Activated T-cell treated with anti-CD3 and anti-CD28 coated beads, Interleukin-2, amount 50 U/mL, for 72 hours (primary cell): ENCODE measurements around the gene CDK8. TPM values are rescaled to one million over a fixed set of nuclear protein-coding genes. Genes with fewer than 3 reads are reported as not detected.
"Not testable (repeated sequence)": the region's sequence is repeated elsewhere in the genome, so short reads cannot be mapped to it uniquely, and the experiment has no call there.

Source experiments
- ATAC-seq, 2 donors: fragments of 150-1000 bp; cut with Tn5 transposase; replicated peaks in 1 of 2; 2 replicates each; pipeline ENCODE4 v1.10.0; 2021; ENCODE audit warnings: moderate library complexity in 2 of 2, mild to moderate bottlenecking in 1 of 2
- DNase-seq, 2 donors: peaks; one replicate each; pipeline ENCODE4 v3.0.0; 2021 to 2022; ENCODE audit warnings: mixed read lengths in 1 of 2
- H3K27ac Mint-ChIP-seq: one replicate; pipeline ENCODE4 v1.8.0; 2022; ENCODE audit warnings: mild to moderate bottlenecking, moderate library complexity, mixed read lengths
- H3K27me3 Mint-ChIP-seq: one replicate; pipeline ENCODE4 v1.8.0; 2022; ENCODE audit warnings: low read depth, mixed read lengths
- H3K36me3 Mint-ChIP-seq, 2 donors: one replicate each; pipeline ENCODE4 v1.8.0; 2022; ENCODE audit warnings: mixed read lengths in 2 of 2, mild to moderate bottlenecking in 1 of 2; ENCODE audit not compliant: insufficient read depth in 2 of 2
- H3K4me1 Mint-ChIP-seq: one replicate; pipeline ENCODE4 v1.8.0; 2022; ENCODE audit warnings: low read depth, mixed read lengths
- H3K4me3 Mint-ChIP-seq, 2 donors: one replicate each; pipeline ENCODE4 v1.8.0; 2022; ENCODE audit warnings: mild to moderate bottlenecking in 2 of 2, mixed read lengths in 2 of 2, moderate library complexity in 2 of 2
- H3K9me3 Mint-ChIP-seq, 2 donors: one replicate each; pipeline ENCODE4 v1.8.0; 2022; ENCODE audit warnings: mixed read lengths in 2 of 2
- total RNA-seq, 2 donors: library from RNA; stranded (reverse); gene quantifications; one replicate each; pipeline ENCODE4 v1.2.3, GENCODE V29; 2022

CDK8 gene
- total RNA-seq, 2 donors from 2014 or later: 21.3 to 25.1 TPM

- Mint-ChIP-seq H3K27ac (no peak overlapping the region), H3K36me3 (peaks cover 3 to 8% of the 10 kb centered on the region in 2 donors), H3K27me3 (no peaks in the 10 kb centered on the region), H3K9me3 (peaks cover 1 to 3% of the 10 kb centered on the region in 2 donors), H3K4me3 (no peak overlapping the region), H3K4me1 (peaks cover 35% of the 10 kb centered on the region)
- no peak for DNase-seq
- no peak for ATAC-seq
Measured at GRCh38 chr13:26259634-26260033, 5.7 kb downstream of the CDK8 start.

DNA sequence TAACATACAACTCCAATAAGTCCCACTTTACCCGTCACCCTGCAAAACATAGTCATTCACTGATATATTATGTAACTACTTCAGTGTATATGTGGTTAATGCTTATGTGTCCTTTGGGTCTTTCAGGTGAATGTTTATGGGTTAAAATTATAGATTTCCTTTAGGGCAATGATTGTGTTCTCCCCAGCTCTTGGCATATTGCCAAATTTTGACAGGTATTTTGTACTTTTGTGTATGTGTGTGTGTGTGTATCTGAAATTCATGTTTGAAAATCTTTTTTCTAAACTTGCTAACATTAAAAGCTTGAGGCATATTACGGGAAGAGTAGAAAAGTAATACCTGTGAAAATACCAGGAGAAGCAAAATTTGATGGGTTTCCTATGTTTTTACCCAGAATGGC lies 8.2 kb downstream of the CDK8 start:
- H3K36me3 Mint-ChIP-seq: peaks cover 3 to 5% of the 10 kb centered on the region in 2 donors
- H3K27ac Mint-ChIP-seq: no peak overlapping the region
- DNase-seq (no peak), ATAC-seq (no peak)
- peaks cover 1 to 4% of the 10 kb centered on the region in 2 donors for H3K9me3 Mint-ChIP-seq
- no peak overlapping the region for H3K4me3 Mint-ChIP-seq
- H3K27me3 Mint-ChIP-seq: no peaks in the 10 kb centered on the region
- peaks cover 28% of the 10 kb centered on the region for H3K4me1 Mint-ChIP-seq

DNA sequence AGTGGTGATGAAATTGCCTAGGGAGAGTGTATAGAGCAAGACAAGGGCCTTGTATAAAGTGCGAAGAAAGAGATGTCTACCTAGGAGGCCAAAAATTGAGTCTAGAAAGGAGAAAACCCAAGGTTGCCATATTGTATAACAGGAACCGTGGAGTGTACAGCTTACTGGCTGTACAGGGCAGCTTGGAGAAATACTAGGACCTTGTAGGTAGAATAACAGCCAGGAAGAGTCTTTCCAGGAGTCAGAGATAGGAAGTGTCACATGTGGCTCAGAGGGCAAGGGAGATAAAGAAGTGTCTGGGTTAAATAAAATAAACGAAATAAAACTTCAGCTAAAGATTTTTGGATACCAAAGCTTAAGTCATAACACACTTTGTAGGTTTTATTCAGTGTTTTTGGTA lies 12.4 kb downstream of the CDK8 start:
- H3K27me3 Mint-ChIP-seq: no peaks in the 10 kb centered on the region
- peaks cover 33% of the 10 kb centered on the region for H3K4me1 Mint-ChIP-seq
- no peak for DNase-seq
- H3K4me3 Mint-ChIP-seq: no peak overlapping the region
- no peak for ATAC-seq
- peaks cover 3 to 5% of the 10 kb centered on the region in 2 donors for H3K36me3 Mint-ChIP-seq
- no peak overlapping the region for H3K27ac Mint-ChIP-seq
- H3K9me3 Mint-ChIP-seq: peaks cover 1 to 4% of the 10 kb centered on the region in 2 donors

DNA sequence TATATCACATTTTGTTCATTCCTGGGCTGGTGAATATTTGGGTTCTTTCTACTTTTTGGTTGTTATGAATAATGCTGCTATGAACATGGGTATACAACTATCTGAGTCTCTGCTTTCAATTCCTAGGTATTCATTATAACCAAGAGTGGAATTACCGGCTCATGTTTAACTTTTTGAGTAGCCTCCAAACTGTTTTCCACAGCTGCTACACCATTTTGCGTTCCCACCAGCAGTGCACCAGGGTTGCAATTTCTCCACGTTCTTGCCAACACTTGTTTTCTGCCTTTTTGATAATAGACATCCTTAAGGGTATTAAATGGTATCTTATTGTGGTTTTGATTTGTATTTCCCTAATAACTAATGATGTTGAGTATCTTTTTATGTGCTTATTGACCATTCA lies 16.8 kb downstream of the CDK8 start:
- peaks cover 26% of the 10 kb centered on the region for H3K4me1 Mint-ChIP-seq
- H3K27me3 Mint-ChIP-seq: no peaks in the 10 kb centered on the region
- no peaks in the 10 kb centered on the region for H3K36me3 Mint-ChIP-seq
- no peaks in the 10 kb centered on the region for H3K9me3 Mint-ChIP-seq
- DNase-seq: no peak
- no peak overlapping the region for H3K4me3 Mint-ChIP-seq
- no peak overlapping the region for H3K27ac Mint-ChIP-seq
- no peak for ATAC-seq

DNA sequence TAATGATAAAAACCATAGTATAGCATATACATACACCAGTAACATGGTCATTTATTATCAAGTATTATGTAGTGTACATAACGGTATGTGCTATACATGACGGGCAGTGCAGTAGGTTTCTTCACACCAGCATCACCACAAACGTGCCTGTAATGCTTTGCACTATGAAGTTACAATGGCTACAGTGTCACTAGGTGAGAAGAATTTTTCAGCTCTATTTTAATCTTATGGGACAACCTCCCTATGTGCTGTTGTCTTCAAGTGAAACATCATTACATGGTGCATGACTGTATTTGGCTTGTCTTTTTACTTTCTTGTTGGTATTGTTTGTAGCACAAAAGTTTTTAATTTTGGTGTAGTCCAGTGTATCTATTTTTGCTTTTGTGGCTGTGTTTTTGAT lies 18.7 kb downstream of the CDK8 start:
- H3K9me3 Mint-ChIP-seq: no peaks in the 10 kb centered on the region
- H3K27ac Mint-ChIP-seq: no peak overlapping the region
- no peak for ATAC-seq
- H3K36me3 Mint-ChIP-seq: no peaks in the 10 kb centered on the region
- H3K27me3 Mint-ChIP-seq: no peaks in the 10 kb centered on the region
- H3K4me1 Mint-ChIP-seq: peaks cover 18% of the 10 kb centered on the region
- DNase-seq: no peak
- H3K4me3 Mint-ChIP-seq: no peak overlapping the region

GRCh38 chr13:26280295-26280694 lies 26.4 kb downstream of the CDK8 start:
- H3K4me1 Mint-ChIP-seq: peaks cover 10% of the 10 kb centered on the region
- DNase-seq: no peak
- no peaks in the 10 kb centered on the region for H3K27me3 Mint-ChIP-seq
- no peak overlapping the region for H3K4me3 Mint-ChIP-seq
- peak; percentile 41 to 81 for ATAC-seq
- no peak overlapping the region for H3K27ac Mint-ChIP-seq
- H3K36me3 Mint-ChIP-seq: peaks cover 1 to 9% of the 10 kb centered on the region in 2 donors
- peaks cover 2 to 4% of the 10 kb centered on the region in 2 donors for H3K9me3 Mint-ChIP-seq

- ATAC-seq: no peak
- Mint-ChIP-seq H3K4me3 (no peak overlapping the region), H3K27me3 (no peaks in the 10 kb centered on the region), H3K4me1 (peaks cover 10% of the 10 kb centered on the region), H3K27ac (no peak overlapping the region), H3K9me3 (peaks cover 2 to 4% of the 10 kb centered on the region in 2 donors), H3K36me3 (peaks cover 1 to 9% of the 10 kb centered on the region in 2 donors)
- no peak for DNase-seq
Measured at GRCh38 chr13:26280822-26281221, 26.9 kb downstream of the CDK8 start.

GRCh38 chr13:26285911-26286310 lies 32.0 kb downstream of the CDK8 start:
- not testable (repeated sequence) for H3K36me3 Mint-ChIP-seq, H3K27ac Mint-ChIP-seq, H3K4me3 Mint-ChIP-seq, H3K9me3 Mint-ChIP-seq, ATAC-seq, H3K27me3 Mint-ChIP-seq, H3K4me1 Mint-ChIP-seq, DNase-seq

DNA sequence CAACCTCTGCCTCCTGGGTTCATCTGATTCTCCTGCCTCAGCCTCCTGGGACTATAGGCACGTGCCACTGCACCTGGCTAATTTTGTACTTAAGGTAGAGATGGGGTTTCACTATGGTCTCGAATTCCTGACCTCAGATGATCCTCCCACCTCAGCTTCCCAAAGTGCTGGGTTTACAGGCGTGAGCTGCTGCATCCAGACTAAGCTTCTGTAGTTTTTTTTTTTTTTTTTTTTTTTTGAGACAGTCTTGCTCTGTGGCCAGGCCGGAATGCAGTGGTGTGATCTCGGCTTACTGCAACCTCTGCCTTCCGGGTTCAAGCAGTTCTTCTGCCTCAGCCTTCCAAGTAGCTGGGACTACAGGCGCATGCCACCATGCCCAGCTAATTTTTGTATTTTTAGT lies 34.9 kb downstream of the CDK8 start:
- ATAC-seq, H3K27ac Mint-ChIP-seq, H3K4me3 Mint-ChIP-seq, H3K9me3 Mint-ChIP-seq, DNase-seq, H3K36me3 Mint-ChIP-seq, H3K27me3 Mint-ChIP-seq, H3K4me1 Mint-ChIP-seq: not testable (repeated sequence)

GRCh38 chr13:26295812-26296211 lies 41.9 kb downstream of the CDK8 start:
- H3K4me1 Mint-ChIP-seq: peaks cover 6% of the 10 kb centered on the region
- no peak for DNase-seq
- no peak overlapping the region for H3K4me3 Mint-ChIP-seq
- peaks cover 0 to 4% of the 10 kb centered on the region in 2 donors for H3K9me3 Mint-ChIP-seq
- no peak overlapping the region for H3K27ac Mint-ChIP-seq
- H3K36me3 Mint-ChIP-seq: peaks cover 0 to 2% of the 10 kb centered on the region in 2 donors
- no peak for ATAC-seq
- no peaks in the 10 kb centered on the region for H3K27me3 Mint-ChIP-seq

- Mint-ChIP-seq H3K4me1 (peaks cover 13% of the 10 kb centered on the region), H3K4me3 (no peak overlapping the region), H3K27me3 (no peaks in the 10 kb centered on the region), H3K9me3 (peaks cover 0 to 4% of the 10 kb centered on the region in 2 donors), H3K36me3 (peaks cover 0 to under 1% of the 10 kb centered on the region in 2 donors), H3K27ac (no peak overlapping the region)
- DNase-seq: no peak
- ATAC-seq: no peak
Measured at GRCh38 chr13:26299168-26299750, 45.3 kb downstream of the CDK8 start.

- ATAC-seq (no peak), DNase-seq (no peak)
- Mint-ChIP-seq H3K27me3 (no peaks in the 10 kb centered on the region), H3K4me1 (peaks cover 8% of the 10 kb centered on the region), H3K36me3 (peaks cover 0 to 2% of the 10 kb centered on the region in 2 donors), H3K9me3 (peaks cover 0 to 4% of the 10 kb centered on the region in 2 donors), H3K4me3 (no peak overlapping the region), H3K27ac (no peak overlapping the region)
Measured at GRCh38 chr13:26300140-26300539, 46.2 kb downstream of the CDK8 start.

DNA sequence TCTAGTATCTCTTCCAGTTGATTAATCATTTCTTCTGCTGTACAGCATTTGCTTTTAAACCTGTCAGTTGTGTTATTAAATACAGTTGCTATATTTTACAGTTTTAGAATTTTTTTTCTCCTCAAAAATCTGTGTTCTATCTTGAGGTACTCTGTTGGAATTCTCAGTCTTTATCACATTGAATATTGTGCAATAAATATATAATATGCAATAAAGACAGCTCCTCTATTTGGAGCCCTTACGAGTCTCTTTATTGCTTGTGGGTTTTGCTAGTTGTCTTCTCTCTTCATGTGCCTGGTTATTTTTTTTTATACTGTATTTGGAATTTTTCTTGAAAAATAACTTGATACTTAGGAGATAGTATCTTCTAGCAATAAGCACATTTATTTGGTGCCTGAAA lies 51.7 kb downstream of the CDK8 start:
- ATAC-seq (no peak), DNase-seq (no peak)
- Mint-ChIP-seq H3K36me3 (peaks cover 0 to 4% of the 10 kb centered on the region in 2 donors), H3K4me1 (peaks cover 23% of the 10 kb centered on the region), H3K27ac (peak overlapping the region; percentile 88), H3K27me3 (no peaks in the 10 kb centered on the region), H3K9me3 (no peaks in the 10 kb centered on the region), H3K4me3 (no peak overlapping the region)

DNA sequence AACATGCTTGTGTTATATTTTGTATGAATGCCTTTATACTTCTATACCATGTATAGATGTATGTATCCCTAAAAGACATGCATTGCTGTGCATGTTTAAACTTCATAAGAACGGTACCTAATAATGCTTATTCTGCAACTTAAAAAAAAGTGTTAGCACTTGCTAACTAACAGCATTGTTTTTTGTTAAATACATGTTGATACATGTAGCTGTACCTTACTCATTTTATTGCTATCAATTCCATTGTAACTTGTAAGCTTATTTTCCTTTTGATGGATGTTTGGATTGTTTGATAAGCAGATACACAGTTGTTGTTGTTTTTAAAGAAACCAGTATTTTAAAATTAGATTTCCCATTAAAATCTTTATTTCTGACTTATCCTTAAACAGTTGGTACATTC lies 53.8 kb downstream of the CDK8 start:
- ATAC-seq: no peak
- no peaks in the 10 kb centered on the region for H3K27me3 Mint-ChIP-seq
- H3K36me3 Mint-ChIP-seq: peaks cover 2 to 5% of the 10 kb centered on the region in 2 donors
- peaks cover 28% of the 10 kb centered on the region for H3K4me1 Mint-ChIP-seq
- H3K4me3 Mint-ChIP-seq: no peak overlapping the region
- H3K27ac Mint-ChIP-seq: no peak overlapping the region
- peaks cover 0 to under 1% of the 10 kb centered on the region in 2 donors for H3K9me3 Mint-ChIP-seq
- no peak for DNase-seq
